IPS-20b (cell line): Measurements from ENCODE around the gene GNL1.
"Not testable (repeated sequence)": the region's sequence is repeated elsewhere in the genome, so short reads cannot be mapped to it uniquely, and the experiment has no call there.

Source experiments
- H3K27ac ChIP-seq: one replicate; pipeline ENCODE4 v1.5.1; 2013; ENCODE audit warnings: low read length
- H3K27me3 ChIP-seq: 2 replicates; pipeline ENCODE4 v1.6.1; 2013; ENCODE audit warnings: mild to moderate bottlenecking, low read length, inconsistent platforms; ENCODE audit not compliant: insufficient read depth
- H3K36me3 ChIP-seq: 2 replicates; pipeline ENCODE4 v1.6.1; 2013; ENCODE audit warnings: low read depth, mild to moderate bottlenecking, inconsistent platforms, low read length, moderate library complexity; ENCODE audit not compliant: insufficient read depth
- H3K4me1 ChIP-seq: 2 replicates; pipeline ENCODE4 v1.6.1; 2013; ENCODE audit warnings: mild to moderate bottlenecking, control low read depth, inconsistent platforms, low read length, moderate library complexity; ENCODE audit not compliant: insufficient read depth
- H3K4me3 ChIP-seq: 2 replicates; pipeline ENCODE4 v1.5.1; 2013; ENCODE audit warnings: mild to moderate bottlenecking, low read length, inconsistent platforms
- H3K9ac ChIP-seq: 2 replicates; pipeline ENCODE4 v1.6.1; 2013; ENCODE audit warnings: low read depth, mild to moderate bottlenecking, inconsistent platforms, low read length, moderate library complexity
- H3K9me3 ChIP-seq: 2 replicates; pipeline ENCODE4 v1.6.1; 2013; ENCODE audit warnings: mild to moderate bottlenecking, low read depth, low read length, inconsistent platforms; ENCODE audit not compliant: insufficient read depth

GNL1 gene

GRCh38 chr6:30500421-30501355 is 55.6 kb downstream of the GNL1 start:
- Histone ChIP-seq H3K9me3 (no peaks in the 10 kb centered on the region), H3K4me1 (peaks cover 3% of the 10 kb centered on the region; the same call in 1 of the 2 replicates), H3K27ac (no peak overlapping the region), H3K4me3 (no peak overlapping the region), H3K27me3 (no peaks in the 10 kb centered on the region), H3K9ac (no peak overlapping the region), H3K36me3 (no peaks in the 10 kb centered on the region)

GRCh38 chr6:30498705-30499104 is 57.6 kb downstream of the GNL1 start:
- H3K9ac ChIP-seq, H3K4me3 ChIP-seq, H3K4me1 ChIP-seq, H3K9me3 ChIP-seq, H3K27ac ChIP-seq, H3K36me3 ChIP-seq, H3K27me3 ChIP-seq: not testable (repeated sequence)

- Histone ChIP-seq H3K4me1 (peaks cover 3% of the 10 kb centered on the region; the same call in 1 of the 2 replicates), H3K27me3 (no peaks in the 10 kb centered on the region), H3K4me3 (no peak overlapping the region), H3K9me3 (no peaks in the 10 kb centered on the region), H3K9ac (no peak overlapping the region), H3K27ac (no peak overlapping the region), H3K36me3 (peaks cover under 1% of the 10 kb centered on the region; the same call in 1 of the 2 replicates)
These were observed 58.6 kb downstream of the GNL1 start for GRCh38 chr6:30497714-30498113.

- not testable (repeated sequence) for H3K9me3 ChIP-seq, H3K4me1 ChIP-seq, H3K36me3 ChIP-seq, H3K4me3 ChIP-seq, H3K9ac ChIP-seq, H3K27me3 ChIP-seq, H3K27ac ChIP-seq
These were observed 59.1 kb downstream of the GNL1 start for GRCh38 chr6:30497261-30497599.

- Histone ChIP-seq H3K27me3 (no peaks in the 10 kb centered on the region), H3K9ac (no peak overlapping the region), H3K4me3 (no peak overlapping the region), H3K9me3 (no peaks in the 10 kb centered on the region), H3K4me1 (peaks cover 3% of the 10 kb centered on the region; the same call in 1 of the 2 replicates), H3K27ac (no peak overlapping the region), H3K36me3 (peaks cover 17% of the 10 kb centered on the region)
These were observed 60.3 kb downstream of the GNL1 start for GRCh38 chr6:30495993-30496392.

- H3K4me3 ChIP-seq, H3K27me3 ChIP-seq, H3K9me3 ChIP-seq, H3K27ac ChIP-seq, H3K4me1 ChIP-seq, H3K9ac ChIP-seq: not testable (repeated sequence)
- H3K36me3 ChIP-seq, result peaks cover 23% of the 10 kb centered on the region
These were observed 61.2 kb downstream of the GNL1 start for GRCh38 chr6:30495060-30495459.

- H3K27ac ChIP-seq, result no peak overlapping the region
- 0 out of 2 replicates have a peak, but pooled peaks cover 6% of the 10 kb centered on the region for H3K27me3 ChIP-seq
- peaks cover 23% of the 10 kb centered on the region for H3K36me3 ChIP-seq
- no peaks in the 10 kb centered on the region for H3K9me3 ChIP-seq
- H3K9ac ChIP-seq, result no peak overlapping the region
- H3K4me3 ChIP-seq, result no peak overlapping the region
- peaks cover 3% of the 10 kb centered on the region; the same call in 1 of the 2 replicates for H3K4me1 ChIP-seq
These were observed 61.9 kb downstream of the GNL1 start for GRCh38 chr6:30494291-30494861.

- H3K27me3 ChIP-seq, result 0 out of 2 replicates have a peak, but pooled peaks cover 6% of the 10 kb centered on the region
- no peak overlapping the region for H3K4me3 ChIP-seq
- H3K27ac ChIP-seq, result no peak overlapping the region
- H3K4me1 ChIP-seq, result peaks cover 3% of the 10 kb centered on the region; the same call in 1 of the 2 replicates
- H3K9me3 ChIP-seq, result no peaks in the 10 kb centered on the region
- H3K9ac ChIP-seq, result no peak overlapping the region
- H3K36me3 ChIP-seq, result peaks cover 23% of the 10 kb centered on the region
These were observed 62.5 kb downstream of the GNL1 start for GRCh38 chr6:30493643-30494250.

GRCh38 chr6:30491991-30492952 is 64.0 kb downstream of the GNL1 start:
- Histone ChIP-seq H3K27me3 (peaks cover 6% of the 10 kb centered on the region; the same call in 1 of the 2 replicates), H3K27ac (no peak overlapping the region), H3K9ac (no peak overlapping the region), H3K4me1 (peaks cover 3% of the 10 kb centered on the region; the same call in 1 of the 2 replicates), H3K36me3 (peaks cover 23% of the 10 kb centered on the region), H3K9me3 (no peaks in the 10 kb centered on the region), H3K4me3 (no peak overlapping the region)
